A673 (cell line): ENCODE results near the gene MAL. TPM values are rescaled to one million over a fixed set of nuclear protein-coding genes. Genes with fewer than 3 reads are reported as not detected.

ENCODE experiments used
- BruUV-seq: library from RNA; stranded (reverse); fragments of 400-500 nt; replicated peaks from 2 replicates; lab custom pipeline; 2021; lab: Mats Ljungman, UMichigan
- CTCF ChIA-PET: fragments of 300-600 bp; sonication (Branson Sonifier 250); formaldehyde crosslinking; loops from one replicate; lab custom pipeline; 2022; ENCODE audit warnings: antibody characterized with exemption; lab: Charles Lee
- POLR2A ChIA-PET: fragments of 300-600 bp; sonication (Branson Sonifier 250); formaldehyde crosslinking; loops from one replicate; lab custom pipeline; 2022; ENCODE audit warnings: antibody characterized with exemption; ENCODE audit not compliant: low non-redundant PET; lab: Charles Lee
- DNase-seq: peaks from one replicate; pipeline ENCODE4 v3.0.0-alpha.2; 2015; ENCODE audit warnings: low spot score
- H3K27ac ChIP-seq: fragments of 200-600 bp; sonication (generic); 2 replicates; pipeline ENCODE4 v1.5.1; 2016; ENCODE audit warnings: mixed run types, low read depth, mild to moderate bottlenecking, mixed read lengths, antibody characterized with exemption, low read length; ENCODE audit not compliant: poor library complexity, severe bottlenecking
- H3K27me3 ChIP-seq: fragments of 200-600 bp; sonication (generic); replicated peaks from 2 replicates; pipeline ENCODE4 v1.6.1; 2017; ENCODE audit warnings: mixed run types, low read depth, mild to moderate bottlenecking, mixed read lengths, antibody characterized with exemption, low read length; ENCODE audit not compliant: insufficient read depth, poor library complexity
- H3K36me3 ChIP-seq: fragments of 200-600 bp; sonication (generic); 2 replicates; pipeline ENCODE4 v1.6.1; 2016; ENCODE audit warnings: mixed run types, mild to moderate bottlenecking, mixed read lengths, antibody characterized with exemption, low read length; ENCODE audit not compliant: insufficient read depth, poor library complexity, severe bottlenecking
- H3K4me1 ChIP-seq: fragments of 200-600 bp; sonication (generic); 2 replicates; pipeline ENCODE4 v1.6.1; 2017; ENCODE audit warnings: mixed run types, mild to moderate bottlenecking, mixed read lengths, antibody characterized with exemption, low read length; ENCODE audit not compliant: insufficient read depth, poor library complexity, severe bottlenecking
- H3K4me3 ChIP-seq: fragments of 200-600 bp; sonication (generic); 2 replicates; pipeline ENCODE4 v1.5.1; 2016; ENCODE audit warnings: low read depth, mixed run types, mild to moderate bottlenecking, mixed read lengths, low read length; ENCODE audit not compliant: poor library complexity, severe bottlenecking
- H3K9me3 ChIP-seq: fragments of 200-600 bp; sonication (generic); 2 replicates; pipeline ENCODE4 v1.6.1; 2016; ENCODE audit warnings: mixed run types, low read depth, mild to moderate bottlenecking, mixed read lengths, antibody characterized with exemption, low read length; ENCODE audit not compliant: poor library complexity, severe bottlenecking
- EZH2 ChIP-seq: fragments of 200-600 bp; sonication (generic); IDR thresholded peaks from 2 replicates; pipeline ENCODE4 v1.6.1; 2017; ENCODE audit warnings: borderline replicate concordance, low read depth, mild to moderate bottlenecking, mixed read lengths, antibody characterized with exemption, low read length; ENCODE audit not compliant: poor library complexity, severe bottlenecking
- intact Hi-C: fragments of 100-400 bp; cut with micrococcal nuclease; formaldehyde crosslinking; loops from one replicate; pipeline ENCODE4 v1.10.0; 2022; ENCODE audit not compliant: unreplicated experiment
- total RNA-seq: library from RNA; stranded (reverse); gene quantifications from 2 replicates; pipeline ENCODE4 v1.2.3, GENCODE V29; 2021
- TF ChIP-seq, protein P1 (sequence below): fragments of 300-800, 200-600 bp; sonication (generic); conservative IDR thresholded peaks from 2 replicates; pipeline ENCODE4 v1.5.1; 2017; ENCODE audit warnings: low read depth, mild to moderate bottlenecking, antibody characterized with exemption, low read length, moderate library complexity, mixed read lengths

Gene MAL
- total RNA-seq, 1 experiment from 2014 or later = not detected

DNA sequence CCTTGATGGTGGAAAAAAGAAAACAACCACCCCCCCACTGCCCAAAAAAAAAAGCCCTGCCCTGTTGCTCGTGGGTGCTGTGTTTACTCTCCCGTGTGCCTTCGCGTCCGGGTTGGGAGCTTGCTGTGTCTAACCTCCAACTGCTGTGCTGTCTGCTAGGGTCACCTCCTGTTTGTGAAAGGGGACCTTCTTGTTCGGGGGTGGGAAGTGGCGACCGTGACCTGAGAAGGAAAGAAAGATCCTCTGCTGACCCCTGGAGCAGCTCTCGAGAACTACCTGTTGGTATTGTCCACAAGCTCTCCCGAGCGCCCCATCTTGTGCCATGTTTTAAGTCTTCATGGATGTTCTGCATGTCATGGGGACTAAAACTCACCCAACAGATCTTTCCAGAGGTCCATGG lies 28.0 kb downstream of the MAL start:
- intact Hi-C loops = no loop called here
- H3K9me3 ChIP-seq = no peaks in the 10 kb centered on the region
- H3K27me3 ChIP-seq = peaks cover 22% of the 10 kb centered on the region
- H3K36me3 ChIP-seq = no peaks in the 10 kb centered on the region
- H3K4me3 ChIP-seq = no peak overlapping the region
- DNase-seq = no peak
- H3K27ac ChIP-seq = no peak overlapping the region
- POLR2A ChIA-PET = no interaction called here
- no TSS peak for BruUV-seq
- CTCF ChIA-PET = interaction anchor here (0.9 kb wide), 1 partner anchor 26 kb away, joined by 3 read pairs; no protein-coding TSS in a partner anchor
- H3K4me1 ChIP-seq = no peaks in the 10 kb centered on the region
- TF ChIP-seq, protein P1, sequence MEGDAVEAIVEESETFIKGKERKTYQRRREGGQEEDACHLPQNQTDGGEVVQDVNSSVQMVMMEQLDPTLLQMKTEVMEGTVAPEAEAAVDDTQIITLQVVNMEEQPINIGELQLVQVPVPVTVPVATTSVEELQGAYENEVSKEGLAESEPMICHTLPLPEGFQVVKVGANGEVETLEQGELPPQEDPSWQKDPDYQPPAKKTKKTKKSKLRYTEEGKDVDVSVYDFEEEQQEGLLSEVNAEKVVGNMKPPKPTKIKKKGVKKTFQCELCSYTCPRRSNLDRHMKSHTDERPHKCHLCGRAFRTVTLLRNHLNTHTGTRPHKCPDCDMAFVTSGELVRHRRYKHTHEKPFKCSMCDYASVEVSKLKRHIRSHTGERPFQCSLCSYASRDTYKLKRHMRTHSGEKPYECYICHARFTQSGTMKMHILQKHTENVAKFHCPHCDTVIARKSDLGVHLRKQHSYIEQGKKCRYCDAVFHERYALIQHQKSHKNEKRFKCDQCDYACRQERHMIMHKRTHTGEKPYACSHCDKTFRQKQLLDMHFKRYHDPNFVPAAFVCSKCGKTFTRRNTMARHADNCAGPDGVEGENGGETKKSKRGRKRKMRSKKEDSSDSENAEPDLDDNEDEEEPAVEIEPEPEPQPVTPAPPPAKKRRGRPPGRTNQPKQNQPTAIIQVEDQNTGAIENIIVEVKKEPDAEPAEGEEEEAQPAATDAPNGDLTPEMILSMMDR = no peak
- TF ChIP-seq EZH2 = no peak

DNA sequence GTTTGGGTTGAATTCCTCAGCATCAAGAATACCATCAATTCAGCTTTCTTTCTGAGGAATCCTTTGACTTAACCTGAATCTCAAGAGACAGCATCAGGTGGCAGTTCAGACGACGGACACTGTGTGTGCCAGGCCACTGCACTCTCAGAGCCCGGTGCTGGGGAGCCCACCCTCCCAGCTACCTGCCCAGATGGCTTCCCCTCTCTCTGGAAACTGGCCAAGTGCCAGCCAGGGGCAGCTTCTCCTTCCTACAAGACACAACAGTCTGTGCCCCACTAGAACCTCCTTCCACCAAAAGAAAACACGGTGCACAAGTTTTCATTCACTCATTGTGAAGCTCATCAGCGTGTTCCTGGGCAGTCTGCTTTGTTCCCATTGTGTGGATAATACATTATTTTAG lies 28.5 kb downstream of the MAL start:
- H3K27ac ChIP-seq = no peak overlapping the region
- no peaks in the 10 kb centered on the region for H3K36me3 ChIP-seq
- intact Hi-C loops = no loop called here
- no peaks in the 10 kb centered on the region for H3K9me3 ChIP-seq
- no peak for TF ChIP-seq EZH2
- TF ChIP-seq, protein P1 = no peak
- no peak overlapping the region for H3K4me3 ChIP-seq
- CTCF ChIA-PET = interaction anchor here (0.9 kb wide), 1 partner anchor 25 kb away, joined by 3 read pairs; no protein-coding TSS in a partner anchor
- no peak for DNase-seq
- BruUV-seq = no TSS peak
- H3K4me1 ChIP-seq = no peaks in the 10 kb centered on the region
- POLR2A ChIA-PET = no interaction called here
- H3K27me3 ChIP-seq = peaks cover 22% of the 10 kb centered on the region

DNA sequence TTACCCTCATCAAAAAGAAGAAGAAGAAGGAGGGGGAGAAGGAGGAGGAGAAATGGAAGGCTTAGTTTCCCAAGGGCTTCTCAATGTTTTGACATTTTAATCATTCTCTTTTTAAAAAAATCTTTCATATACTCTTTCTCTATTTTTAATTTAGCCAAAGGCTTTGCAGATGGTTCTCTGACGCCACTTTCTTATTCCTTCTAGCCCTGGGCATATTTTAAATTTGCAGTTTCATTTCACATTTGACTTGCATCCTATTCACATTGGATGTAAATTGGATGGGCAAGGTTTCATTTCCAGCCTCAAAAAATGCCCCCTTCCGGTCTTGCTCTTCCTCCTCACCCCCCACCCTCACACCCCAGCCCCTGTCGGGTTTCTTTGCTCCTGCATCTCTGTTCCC lies 29.8 kb downstream of the MAL start:
- ChIA-PET CTCF (no interaction called here), POLR2A (no interaction called here)
- Histone ChIP-seq H3K27ac (no peak overlapping the region), H3K27me3 (peaks cover 22% of the 10 kb centered on the region), H3K4me3 (no peak overlapping the region), H3K9me3 (no peaks in the 10 kb centered on the region), H3K4me1 (no peaks in the 10 kb centered on the region), H3K36me3 (no peaks in the 10 kb centered on the region)
- TF ChIP-seq EZH2 = no peak
- TF ChIP-seq, protein P1 = no peak
- intact Hi-C loops = no loop called here
- DNase-seq = no peak
- no TSS peak for BruUV-seq
